Endodermal cell (in vitro differentiated cells): ENCODE measurements around the gene KIF26A. TPM values are rescaled to one million over a fixed set of nuclear protein-coding genes. Genes with fewer than 3 reads are reported as not detected.
A peak's percentile ranks its signal among the peaks of the same experiment; 100 is the strongest.

ENCODE experiments used
- DNase-seq: peaks from one replicate; pipeline ENCODE4 v3.0.0-alpha.2; 2017
- H3K27ac ChIP-seq: 2 replicates; pipeline ENCODE4 v1.5.1; 2013; ENCODE audit warnings: mild to moderate bottlenecking, low read depth, low read length, moderate library complexity
- H3K27me3 ChIP-seq: 2 replicates; pipeline ENCODE4 v1.6.1; 2013; ENCODE audit warnings: mild to moderate bottlenecking, low read length, moderate library complexity; ENCODE audit not compliant: insufficient read depth, control insufficient read depth, poor library complexity, severe bottlenecking
- H3K36me3 ChIP-seq: 2 replicates; pipeline ENCODE4 v1.7.0; 2013; ENCODE audit warnings: mild to moderate bottlenecking, low read length, moderate library complexity; ENCODE audit not compliant: control insufficient read depth, insufficient read depth
- H3K4me1 ChIP-seq: one replicate; pipeline ENCODE4 v1.7.0; 2013; ENCODE audit warnings: low read length; ENCODE audit not compliant: control insufficient read depth, insufficient read depth
- H3K4me3 ChIP-seq: 2 replicates; pipeline ENCODE4 v1.5.1; 2013; ENCODE audit warnings: mild to moderate bottlenecking, low read length, moderate library complexity
- H3K9ac ChIP-seq: 2 replicates; pipeline ENCODE4 v1.6.1; 2013; ENCODE audit warnings: mild to moderate bottlenecking, low read length, moderate library complexity; ENCODE audit not compliant: poor library complexity, severe bottlenecking; ENCODE audit errors: extremely low read depth
- H3K9me3 ChIP-seq: 2 replicates; pipeline ENCODE4 v1.6.1; 2013; ENCODE audit warnings: mild to moderate bottlenecking, low read length, moderate library complexity; ENCODE audit not compliant: control insufficient read depth
- H3K27ac Mint-ChIP-seq: 2 replicates; pipeline ENCODE4 v1.8.0; 2020; ENCODE audit warnings: mixed read lengths
- H3K27me3 Mint-ChIP-seq: 2 replicates; pipeline ENCODE4 v1.8.0; 2021; ENCODE audit warnings: mild to moderate bottlenecking, mixed read lengths; ENCODE audit not compliant: insufficient read depth
- H3K36me3 Mint-ChIP-seq: 2 replicates; pipeline ENCODE4 v1.8.0; 2020; ENCODE audit warnings: low read depth, mixed read lengths
- H3K4me1 Mint-ChIP-seq: 2 replicates; pipeline ENCODE4 v1.8.0; 2020; ENCODE audit warnings: mixed read lengths
- H3K4me3 Mint-ChIP-seq: 2 replicates; pipeline ENCODE4 v1.8.0; 2020; ENCODE audit warnings: mild to moderate bottlenecking, moderate library complexity, mixed read lengths
- H3K9me3 Mint-ChIP-seq: 2 replicates; pipeline ENCODE4 v1.8.0; 2020; ENCODE audit warnings: mild to moderate bottlenecking, mixed read lengths
- CTCF ChIP-seq: fragments of 200-600 bp; sonication (generic); conservative IDR thresholded peaks from 2 replicates; pipeline ENCODE4 v1.5.0; 2021; ENCODE audit warnings: antibody characterized with exemption, mild to moderate bottlenecking
- WGBS, 2 experiments: methylation state at CpG; one replicate each; pipeline versions ENCODE4 v1.1.5 to v1.1.7; 2013; ENCODE audit warnings: missing lambda C conversion rate in 2 of 2, mixed read lengths in 1 of 2; ENCODE audit not compliant: insufficient coverage in 1 of 2, insufficient read length in 1 of 2; 5-methylcytosine and 5-hydroxymethylcytosine counted together
- total RNA-seq, 2 donors: library from RNA; stranded (reverse); fragmentation: NEBNext Ultra II Directional in 1 of 2; extraction: Animal tissue kit (Norgen Biotek cat#: 25700) in 1 of 2; gene quantifications; 2 replicates in 1 of 2; 3 replicates in 1 of 2; pipeline ENCODE4 v1.2.1, GENCODE V29; 2021

KIF26A gene
- total RNA-seq, 2 donors from 2014 or later, result 36.7 to 54.8 TPM

GRCh38 chr14:104179564-104180129, 41.3 kb downstream of the KIF26A start:
- no peaks in the 10 kb centered on the region for H3K27me3 Mint-ChIP-seq
- H3K9me3 Mint-ChIP-seq, result no peaks in the 10 kb centered on the region
- TF ChIP-seq CTCF, result no peak
- Histone ChIP-seq H3K9me3 (no peaks in the 10 kb centered on the region), H3K36me3 (no peaks in the 10 kb centered on the region), H3K9ac (no peak overlapping the region), H3K4me1 (no peaks in the 10 kb centered on the region), H3K27me3 (no peaks in the 10 kb centered on the region), H3K27ac (no peak overlapping the region), H3K4me3 (no peak overlapping the region)
- H3K4me3 Mint-ChIP-seq, result no peak overlapping the region
- no peak for DNase-seq
- no peak overlapping the region for H3K27ac Mint-ChIP-seq
- WGBS, 2 experiments, result 96 to 97% methylated on average over 27 to 42 of the region's 42 CpGs
- no peaks in the 10 kb centered on the region for H3K4me1 Mint-ChIP-seq
- peaks cover under 1% of the 10 kb centered on the region for H3K36me3 Mint-ChIP-seq

GRCh38 chr14:104180561-104181165, 42.3 kb downstream of the KIF26A start:
- H3K36me3 Mint-ChIP-seq, result no peaks in the 10 kb centered on the region

GRCh38 chr14:104181761-104182530, 43.6 kb downstream of the KIF26A start:
- Histone ChIP-seq H3K27ac (no peak overlapping the region), H3K4me1 (no peaks in the 10 kb centered on the region), H3K36me3 (no peaks in the 10 kb centered on the region), H3K27me3 (no peaks in the 10 kb centered on the region), H3K9ac (no peak overlapping the region), H3K9me3 (no peaks in the 10 kb centered on the region), H3K4me3 (no peak overlapping the region)
- Mint-ChIP-seq H3K27ac (no peak overlapping the region), H3K4me3 (no peak overlapping the region), H3K27me3 (no peaks in the 10 kb centered on the region), H3K9me3 (no peaks in the 10 kb centered on the region), H3K36me3 (no peaks in the 10 kb centered on the region), H3K4me1 (no peaks in the 10 kb centered on the region)
- no peak for DNase-seq
- 89 to 91% methylated on average over 15 to 27 of the region's 27 CpGs for WGBS, 2 experiments
- TF ChIP-seq CTCF, result no peak

More at GRCh38 chr14:104180561-104181165, 42.3 kb downstream of the KIF26A start:
- no peaks in the 10 kb centered on the region for H3K27me3 ChIP-seq
- no peak for TF ChIP-seq CTCF
- 95% methylated on average over 19 to 26 of the region's 26 CpGs for WGBS, 2 experiments
- no peaks in the 10 kb centered on the region for H3K4me1 ChIP-seq
- Mint-ChIP-seq H3K27me3 (no peaks in the 10 kb centered on the region), H3K9me3 (no peaks in the 10 kb centered on the region), H3K27ac (peak overlapping the region; percentile 13), H3K4me1 (no peaks in the 10 kb centered on the region), H3K4me3 (no peak overlapping the region)
- no peaks in the 10 kb centered on the region for H3K36me3 ChIP-seq
- H3K4me3 ChIP-seq, result no peak overlapping the region
- no peak overlapping the region for H3K9ac ChIP-seq
- no peak overlapping the region for H3K27ac ChIP-seq
- DNase-seq, result no peak
- H3K9me3 ChIP-seq, result no peaks in the 10 kb centered on the region
